Gastroesophageal sphincter (tissue), 3 donors: ENCODE measurements around the gene PRDX1.

Source experiments
- CTCF ChIP-seq, 4 experiments: fragments of 200-600 bp in 2 of 4; fragments of 450-650 bp in 2 of 4; sonication (generic) in 1 of 4; IDR thresholded peaks; one replicate each; pipeline ENCODE4 v1.5.1; 2017 to 2019; ENCODE audit warnings: antibody characterized with exemption in 4 of 4, mild to moderate bottlenecking in 2 of 4, moderate library complexity in 2 of 4
- POLR2A ChIP-seq, 2 donors: fragments of 450-650 bp; IDR thresholded peaks; one replicate each; pipeline ENCODE4 v1.6.1; 2017; ENCODE audit warnings: antibody characterized with exemption in 2 of 2, mild to moderate bottlenecking in 2 of 2, moderate library complexity in 1 of 2
- POLR2AphosphoS5 ChIP-seq: sonication (generic); formaldehyde crosslinking; IDR thresholded peaks from one replicate; pipeline ENCODE4 v1.6.1; 2017; ENCODE audit warnings: antibody characterized with exemption

GRCh38 chr1:45543581-45544417 lies 22.1 kb upstream of the PRDX1 start:
- TF ChIP-seq CTCF (IDR thresholded peaks at IDR 0.05): no peak
- no peak for TF ChIP-seq POLR2A (IDR thresholded peaks at IDR 0.05)
- no peak for TF ChIP-seq POLR2AphosphoS5
